H9 (cell line): ENCODE measurements around the gene NSFL1C. TPM values are rescaled to one million over a fixed set of nuclear protein-coding genes. Genes with fewer than 3 reads are reported as not detected.

Experiments
- DNase-seq: peaks from one replicate; pipeline ENCODE4 v3.0.0-alpha.2; 2017
- H2AFZ ChIP-seq: one replicate; pipeline ENCODE4 v1.6.1; 2013; ENCODE audit warnings: mild to moderate bottlenecking, low read length, control low read depth, moderate library complexity
- H2AK5ac ChIP-seq: 2 replicates; pipeline ENCODE4 v1.6.1; 2013; ENCODE audit warnings: low read length, control low read depth, mixed read lengths; ENCODE audit not compliant: insufficient read length
- H2BK120ac ChIP-seq: one replicate; pipeline ENCODE4 v1.6.1; 2013; ENCODE audit warnings: low read depth, mild to moderate bottlenecking, low read length, control low read depth, inconsistent platforms; ENCODE audit not compliant: poor library complexity, severe bottlenecking
- H2BK12ac ChIP-seq: 2 replicates; pipeline ENCODE4 v1.6.1; 2013; ENCODE audit warnings: low read length, control low read depth, mixed read lengths, low read depth; ENCODE audit not compliant: insufficient read length
- H2BK15ac ChIP-seq: 2 replicates; pipeline ENCODE4 v1.6.1; 2013; ENCODE audit warnings: low read depth, low read length, control low read depth
- H2BK20ac ChIP-seq: one replicate; pipeline ENCODE4 v1.6.1; 2013; ENCODE audit warnings: low read depth, mild to moderate bottlenecking, low read length, control low read depth, inconsistent platforms; ENCODE audit not compliant: poor library complexity, severe bottlenecking
- H2BK5ac ChIP-seq: 2 replicates; pipeline ENCODE4 v1.6.1; 2013; ENCODE audit warnings: low read length, control low read depth, mixed read lengths; ENCODE audit not compliant: insufficient read length
- H3K14ac ChIP-seq: 2 replicates; pipeline ENCODE4 v1.6.1; 2013; ENCODE audit warnings: low read length, control low read depth; ENCODE audit not compliant: insufficient read depth
- H3K18ac ChIP-seq: 2 replicates; pipeline ENCODE4 v1.6.1; 2013; ENCODE audit warnings: low read depth, mild to moderate bottlenecking, mixed read lengths, low read length, control low read depth; ENCODE audit not compliant: insufficient read length
- H3K23ac ChIP-seq: 2 replicates; pipeline ENCODE4 v1.6.1; 2013; ENCODE audit warnings: low read length, control low read depth, mixed read lengths, low read depth; ENCODE audit not compliant: insufficient read length
- H3K23me2 ChIP-seq: 2 replicates; pipeline ENCODE4 v1.6.1; 2013; ENCODE audit warnings: low read depth, mild to moderate bottlenecking, mixed read lengths, low read length, control low read depth; ENCODE audit not compliant: insufficient read length, poor library complexity, severe bottlenecking
- H3K27ac ChIP-seq: 2 replicates; pipeline ENCODE4 v1.5.1; 2013; ENCODE audit warnings: low read length, control low read depth, mixed read lengths, low read depth; ENCODE audit not compliant: insufficient read length
- H3K27me3 ChIP-seq: 2 replicates; pipeline ENCODE4 v1.6.1; 2013; ENCODE audit warnings: low read length, control low read depth, inconsistent platforms; ENCODE audit not compliant: insufficient read depth
- H3K4ac ChIP-seq: 2 replicates; pipeline ENCODE4 v1.6.1; 2013; ENCODE audit warnings: low read depth, mild to moderate bottlenecking, control low read depth, inconsistent platforms, low read length, moderate library complexity
- H3K4me1 ChIP-seq: 2 replicates; pipeline ENCODE4 v1.6.1; 2013; ENCODE audit warnings: low read length, control low read depth, inconsistent platforms; ENCODE audit not compliant: insufficient read depth
- H3K4me2 ChIP-seq: 2 replicates; pipeline ENCODE4 v1.6.1; 2013; ENCODE audit warnings: low read length, control low read depth, mixed read lengths; ENCODE audit not compliant: insufficient read length, insufficient read depth
- H3K56ac ChIP-seq: 2 replicates; pipeline ENCODE4 v1.6.1; 2013; ENCODE audit warnings: low read depth, mild to moderate bottlenecking, mixed read lengths, low read length, control low read depth; ENCODE audit not compliant: insufficient read length
- H3K79me1 ChIP-seq: 2 replicates; pipeline ENCODE4 v1.6.1; 2013; ENCODE audit warnings: low read depth, mild to moderate bottlenecking, moderate library complexity, low read length, control low read depth, inconsistent platforms; ENCODE audit not compliant: insufficient read depth, poor library complexity, severe bottlenecking
- H3K79me2 ChIP-seq: 2 replicates; pipeline ENCODE4 v1.6.1; 2013; ENCODE audit warnings: low read length, control low read depth, inconsistent platforms; ENCODE audit not compliant: insufficient read depth
- H3K9ac ChIP-seq: 2 replicates; pipeline ENCODE4 v1.6.1; 2013; ENCODE audit warnings: low read length, control low read depth, mixed read lengths; ENCODE audit not compliant: insufficient read length; ENCODE audit errors: extremely low read depth
- H3K9me3 ChIP-seq: one replicate; pipeline ENCODE4 v1.6.1; 2013; ENCODE audit warnings: low read depth, low read length, inconsistent platforms; ENCODE audit not compliant: control insufficient read depth
- H3T11ph ChIP-seq: one replicate; pipeline ENCODE4 v1.6.1; 2013; ENCODE audit warnings: mild to moderate bottlenecking, low read length, control low read depth, inconsistent platforms
- H4K20me1 ChIP-seq: one replicate; pipeline ENCODE4 v1.6.1; 2013; ENCODE audit not compliant: control insufficient read depth, insufficient read length, insufficient read depth
- H4K5ac ChIP-seq: 2 replicates; pipeline ENCODE4 v1.6.1; 2013; ENCODE audit warnings: low read depth, mild to moderate bottlenecking, mixed read lengths, low read length, control low read depth; ENCODE audit not compliant: insufficient read length
- H4K8ac ChIP-seq: replicated peaks from 2 replicates; pipeline ENCODE4 v1.6.1; 2013; ENCODE audit warnings: low read length, control low read depth, mixed read lengths, low read depth; ENCODE audit not compliant: insufficient read length
- H4K91ac ChIP-seq: 2 replicates; pipeline ENCODE4 v1.6.1; 2013; ENCODE audit warnings: low read depth, mild to moderate bottlenecking, moderate library complexity, mixed read lengths, low read length, control low read depth; ENCODE audit not compliant: insufficient read length
- H3K27ac Mint-ChIP-seq, 3 experiments: 2 replicates in 2 of 3; 3 replicates in 1 of 3; pipeline ENCODE4 v1.8.0; 2020 to 2021; ENCODE audit warnings: mixed read lengths in 3 of 3, mild to moderate bottlenecking in 1 of 3, moderate library complexity in 1 of 3
- H3K27me3 Mint-ChIP-seq: 2 replicates; pipeline ENCODE4 v1.8.0; 2021; ENCODE audit warnings: low read depth, mild to moderate bottlenecking, moderate library complexity, mixed read lengths
- H3K36me3 Mint-ChIP-seq, 3 experiments: 2 replicates in 2 of 3; 3 replicates in 1 of 3; pipeline ENCODE4 v1.8.0; 2020 to 2021; ENCODE audit warnings: low read depth in 3 of 3, mixed read lengths in 3 of 3; ENCODE audit not compliant: insufficient read depth in 1 of 3
- H3K4me1 Mint-ChIP-seq, 2 experiments: 2 replicates each; pipeline ENCODE4 v1.8.0; 2020; ENCODE audit warnings: mixed read lengths in 2 of 2
- H3K4me3 Mint-ChIP-seq, 2 experiments: 2 replicates in 1 of 2; 3 replicates in 1 of 2; pipeline ENCODE4 v1.8.0; 2020 to 2021; ENCODE audit warnings: mild to moderate bottlenecking in 2 of 2, mixed read lengths in 2 of 2, moderate library complexity in 1 of 2
- H3K9me3 Mint-ChIP-seq, 2 experiments: 2 replicates in 1 of 2; 3 replicates in 1 of 2; pipeline ENCODE4 v1.8.0; 2020; ENCODE audit warnings: mild to moderate bottlenecking in 2 of 2, mixed read lengths in 2 of 2, moderate library complexity in 1 of 2
- WGBS: extraction: QIAGEN DNeasy Blood & Tissue Kit; methylation state at CpG from one replicate; pipeline ENCODE4 v1.1.7; 2013; ENCODE audit warnings: missing lambda C conversion rate, low lambda C conversion rate, mixed read lengths; ENCODE audit not compliant: insufficient read length; ENCODE audit errors: extremely low coverage; 5-methylcytosine and 5-hydroxymethylcytosine counted together
- total RNA-seq: library from RNA; stranded (reverse); gene quantifications from 2 replicates; pipeline ENCODE4 v1.2.1, GENCODE V29; 2021
- TF ChIP-seq, protein P1 (sequence below): fragments of 200-600 bp; sonication (generic); conservative IDR thresholded peaks from 3 replicates; pipeline ENCODE4 v1.8.0; 2021; ENCODE audit warnings: antibody characterized with exemption, mild to moderate bottlenecking

NSFL1C gene
- total RNA-seq, 1 experiment from 2014 or later: 81.8 TPM

DNA sequence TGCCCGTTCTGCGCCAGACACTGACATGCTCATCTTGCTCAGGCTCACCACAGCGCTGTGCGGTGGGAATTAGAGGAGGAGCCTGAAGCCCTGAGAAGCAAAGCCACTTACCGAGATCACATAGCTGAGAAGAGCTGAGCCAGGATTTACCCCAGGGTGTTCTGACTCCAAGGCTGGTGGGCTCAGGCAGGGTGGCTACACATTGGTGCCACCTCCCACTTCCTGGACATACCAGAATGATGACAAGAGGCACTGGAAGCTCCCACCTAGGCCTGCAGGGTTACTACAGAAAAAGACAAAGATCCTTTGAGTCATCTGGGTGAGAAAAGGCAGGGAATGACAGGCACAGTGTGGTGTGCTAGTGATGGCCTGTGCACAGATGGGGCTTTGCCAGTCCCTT is 49.4 kb downstream of the NSFL1C start:
- no peak overlapping the region for H2BK12ac ChIP-seq
- Mint-ChIP-seq H3K27me3 (peaks cover 14% of the 10 kb centered on the region), H3K36me3 (peaks cover 2 to 6% (median 4%) of the 10 kb centered on the region in 3 experiments; a peak in 3 of 7 replicates), H3K9me3 (peaks cover 17 to 37% of the 10 kb centered on the region in 2 experiments), H3K4me3 (no peak overlapping the region; a peak in 1 of 5 replicates), H3K4me1 (peaks cover 6 to 12% of the 10 kb centered on the region in 2 experiments), H3K27ac (no peak overlapping the region)
- H3T11ph ChIP-seq: no peak overlapping the region
- no peak overlapping the region; the same call in 1 of the 2 replicates for H3K14ac ChIP-seq
- no peak overlapping the region for H3K23ac ChIP-seq
- no peaks in the 10 kb centered on the region for H3K27me3 ChIP-seq
- no peak overlapping the region for H2BK5ac ChIP-seq
- no peak overlapping the region for H2AFZ ChIP-seq
- no CpG with 5 or more reads among the region's 5 CpGs for WGBS
- H2BK20ac ChIP-seq: no peak overlapping the region
- H3K79me1 ChIP-seq: no peaks in the 10 kb centered on the region
- no peaks in the 10 kb centered on the region for H3K9me3 ChIP-seq
- no peak overlapping the region for H4K5ac ChIP-seq
- no peak overlapping the region for H3K4me2 ChIP-seq
- H3K56ac ChIP-seq: no peak overlapping the region
- H2BK120ac ChIP-seq: no peak overlapping the region
- no peak overlapping the region for H4K91ac ChIP-seq
- H3K23me2 ChIP-seq: no peaks in the 10 kb centered on the region
- no peaks in the 10 kb centered on the region for H4K20me1 ChIP-seq
- H2AK5ac ChIP-seq: no peak overlapping the region
- no peak overlapping the region for H3K9ac ChIP-seq
- H3K4me1 ChIP-seq: no peaks in the 10 kb centered on the region
- no peak for DNase-seq
- no peaks in the 10 kb centered on the region for H3K79me2 ChIP-seq
- no peak overlapping the region for H3K4ac ChIP-seq
- TF ChIP-seq, protein P1, sequence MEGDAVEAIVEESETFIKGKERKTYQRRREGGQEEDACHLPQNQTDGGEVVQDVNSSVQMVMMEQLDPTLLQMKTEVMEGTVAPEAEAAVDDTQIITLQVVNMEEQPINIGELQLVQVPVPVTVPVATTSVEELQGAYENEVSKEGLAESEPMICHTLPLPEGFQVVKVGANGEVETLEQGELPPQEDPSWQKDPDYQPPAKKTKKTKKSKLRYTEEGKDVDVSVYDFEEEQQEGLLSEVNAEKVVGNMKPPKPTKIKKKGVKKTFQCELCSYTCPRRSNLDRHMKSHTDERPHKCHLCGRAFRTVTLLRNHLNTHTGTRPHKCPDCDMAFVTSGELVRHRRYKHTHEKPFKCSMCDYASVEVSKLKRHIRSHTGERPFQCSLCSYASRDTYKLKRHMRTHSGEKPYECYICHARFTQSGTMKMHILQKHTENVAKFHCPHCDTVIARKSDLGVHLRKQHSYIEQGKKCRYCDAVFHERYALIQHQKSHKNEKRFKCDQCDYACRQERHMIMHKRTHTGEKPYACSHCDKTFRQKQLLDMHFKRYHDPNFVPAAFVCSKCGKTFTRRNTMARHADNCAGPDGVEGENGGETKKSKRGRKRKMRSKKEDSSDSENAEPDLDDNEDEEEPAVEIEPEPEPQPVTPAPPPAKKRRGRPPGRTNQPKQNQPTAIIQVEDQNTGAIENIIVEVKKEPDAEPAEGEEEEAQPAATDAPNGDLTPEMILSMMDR: no peak
- no peak overlapping the region for H2BK15ac ChIP-seq
- no peak overlapping the region for H3K27ac ChIP-seq
- no peak overlapping the region for H4K8ac ChIP-seq
- H3K18ac ChIP-seq: no peak overlapping the region
